Endothelial cell of umbilical vein (primary cell): ENCODE results near the gene NGLY1. TPM values are rescaled to one million over a fixed set of nuclear protein-coding genes. Genes with fewer than 3 reads are reported as not detected.

ENCODE experiments used
- BruUV-seq: library from RNA; stranded (reverse); fragments of 400-500 nt; replicated peaks from 2 replicates; lab custom pipeline; 2021; lab: Mats Ljungman, UMichigan
- CTCF ChIA-PET: fragments of 300-600, 350-600 bp; sonication (Branson Sonifier 250); formaldehyde crosslinking; loops from one replicate; lab custom pipeline; 2021; ENCODE audit warnings: antibody characterized with exemption, inconsistent platforms; lab: Charles Lee
- POLR2A ChIA-PET: fragments of 300-600, 350-600 bp; sonication (Branson Sonifier 250); formaldehyde crosslinking; loops from one replicate; lab custom pipeline; 2021; ENCODE audit warnings: antibody characterized with exemption, inconsistent platforms; lab: Charles Lee
- DNase-seq: peaks from one replicate; pipeline ENCODE4 v3.0.0-alpha.2; 2011; ENCODE audit warnings: low read depth, low spot score
- FAIRE-seq: peaks from 2 replicates; lab custom pipeline; 2011; peaks lifted over from hg19 to GRCh38; lab: Jason Lieb, UNC
- H2AFZ ChIP-seq: 2 replicates; pipeline ENCODE4 v1.6.0; 2012; ENCODE audit warnings: low read depth, low read length, control low read depth, inconsistent platforms
- H3K27ac ChIP-seq: 2 replicates; pipeline ENCODE4 v1.5.1; 2011; ENCODE audit warnings: low read depth, mild to moderate bottlenecking, control low read depth, low read length, moderate library complexity; ENCODE audit not compliant: insufficient read depth
- H3K27me3 ChIP-seq, 2 experiments: 2 replicates each; pipeline versions ENCODE4 v1.6.0 to v1.6.1; 2011; ENCODE audit warnings: low read length in 2 of 2, mixed read lengths in 1 of 2; ENCODE audit not compliant: control insufficient read depth in 2 of 2, insufficient read depth in 2 of 2
- H3K36me3 ChIP-seq, 2 experiments: 2 replicates in 1 of 2; 3 replicates in 1 of 2; pipeline ENCODE4 v1.5.1; 2011; ENCODE audit warnings: low read length in 2 of 2, mild to moderate bottlenecking in 1 of 2, moderate library complexity in 1 of 2; ENCODE audit not compliant: control insufficient read depth in 2 of 2, insufficient read depth in 2 of 2; ENCODE audit errors: extremely low read depth in 1 of 2
- H3K4me1 ChIP-seq: 3 replicates; pipeline ENCODE4 v1.5.1; 2011; ENCODE audit warnings: mild to moderate bottlenecking, low read length; ENCODE audit not compliant: control insufficient read depth, insufficient read depth; ENCODE audit errors: extremely low read depth
- H3K4me2 ChIP-seq: 2 replicates; pipeline ENCODE4 v1.6.1; 2011; ENCODE audit warnings: low read length, control low read depth, mixed read lengths; ENCODE audit not compliant: insufficient read depth
- H3K4me3 ChIP-seq, 3 experiments: fragments of 200-600 bp in 1 of 3; sonication (generic), shearing (Covaris generic) in 1 of 3; replicated peaks in 1 of 3; 2 replicates each; pipeline ENCODE4 v1.5.1; 2011 to 2016; ENCODE audit warnings: control low read depth in 3 of 3, low read length in 3 of 3, mild to moderate bottlenecking in 2 of 3, inconsistent platforms in 1 of 3, low read depth in 1 of 3, moderate library complexity in 1 of 3; ENCODE audit not compliant: insufficient read depth in 1 of 3
- H3K79me2 ChIP-seq: 2 replicates; pipeline ENCODE4 v1.6.0; 2012; ENCODE audit warnings: low read length, inconsistent platforms; ENCODE audit not compliant: control insufficient read depth, insufficient read depth
- H3K9ac ChIP-seq: replicated peaks from 2 replicates; pipeline ENCODE3; 2011; ENCODE audit warnings: low read length, control low read depth; ENCODE audit not compliant: insufficient read depth; ENCODE audit errors: extremely low read depth
- H3K9me1 ChIP-seq: replicated peaks from 3 replicates; pipeline ENCODE4 v1.6.0; 2011; ENCODE audit warnings: mild to moderate bottlenecking, low read length; ENCODE audit not compliant: control insufficient read depth, insufficient read depth; ENCODE audit errors: extremely low read depth
- H3K9me3 ChIP-seq: replicated peaks from 2 replicates; pipeline ENCODE4 v1.5.1; 2012; ENCODE audit warnings: low read length, inconsistent platforms; ENCODE audit not compliant: control insufficient read depth, insufficient read depth
- H4K20me1 ChIP-seq: replicated peaks from 2 replicates; pipeline ENCODE3; 2011; ENCODE audit warnings: mild to moderate bottlenecking, low read length; ENCODE audit not compliant: control insufficient read depth, insufficient read depth; ENCODE audit errors: extremely low read depth
- CTCF ChIP-seq, 2 donors: IDR thresholded peaks; 1 replicate in 1 of 2; 2 replicates in 1 of 2; pipeline ENCODE4 v1.5.1; 2011; ENCODE audit warnings: low read length in 2 of 2, mild to moderate bottlenecking in 2 of 2, moderate library complexity in 2 of 2, control low read depth in 1 of 2, inconsistent platforms in 1 of 2, low read depth in 1 of 2; ENCODE audit not compliant: insufficient read depth in 1 of 2; ENCODE audit errors: extremely low read depth in 1 of 2
- EZH2 ChIP-seq: IDR thresholded peaks from 2 replicates; pipeline ENCODE4 v1.6.1; 2012; ENCODE audit warnings: borderline replicate concordance, low read depth, mild to moderate bottlenecking, moderate library complexity, low read length, inconsistent platforms; ENCODE audit not compliant: severe bottlenecking
- FOS ChIP-seq: IDR thresholded peaks from 2 replicates; pipeline ENCODE4 v1.6.1; 2011; ENCODE audit warnings: mild to moderate bottlenecking, low read length, moderate library complexity, borderline replicate concordance; ENCODE audit not compliant: insufficient read depth
- GATA2 ChIP-seq: IDR thresholded peaks from 2 replicates; pipeline ENCODE4 v1.7.0; 2011; ENCODE audit warnings: low read depth, mild to moderate bottlenecking, moderate library complexity, mixed read lengths, low read length; ENCODE audit not compliant: insufficient read length, insufficient read depth
- JUN ChIP-seq: IDR thresholded peaks from 2 replicates; pipeline ENCODE4 v1.6.1; 2011; ENCODE audit warnings: borderline replicate concordance, low read depth; ENCODE audit not compliant: insufficient read length, insufficient read depth
- MAX ChIP-seq: IDR thresholded peaks from 2 replicates; pipeline ENCODE4 v1.6.1; 2011; ENCODE audit not compliant: insufficient read depth, insufficient read length
- POLR2A ChIP-seq: IDR thresholded peaks from 2 replicates; pipeline ENCODE4 v1.6.1; 2012; ENCODE audit warnings: low read depth, mild to moderate bottlenecking, control low read depth, low read length
- POLR2AphosphoS5 ChIP-seq: IDR thresholded peaks from 2 replicates; pipeline ENCODE4 v1.6.1; 2012; ENCODE audit warnings: low read depth, mild to moderate bottlenecking, control low read depth, low read length, moderate library complexity; ENCODE audit not compliant: insufficient read depth
- dilution Hi-C: fragments of 300-500 bp; cut with MboI; formaldehyde crosslinking; loops from one replicate; pipeline ENCODE4 v1.15.0; 2019; ENCODE audit warnings: low sequenced_read_pairs; ENCODE audit not compliant: extremely low pct_ligation_motif_present
- intact Hi-C: fragments of 100-400 bp; cut with micrococcal nuclease; formaldehyde crosslinking; loops from one replicate; pipeline ENCODE4 v1.10.0; 2022
- polyA plus RNA-seq, 4 experiments: library from polyadenylated mRNA; depleted of rRNA in 3 of 4; stranded (reverse) in 3 of 4; unstranded in 1 of 4; fragments of >200 nt; gene quantifications; 2 replicates each; pipeline versions ENCODE4 v1.2.1 to v1.2.3, GENCODE V29; 2011 to 2012; ENCODE audit warnings: missing spikeins in 1 of 4
- total RNA-seq: library from RNA; stranded (reverse); gene quantifications from 2 replicates; pipeline ENCODE4 v1.2.3, GENCODE V29; 2021

The NGLY1 gene
- total and polyA plus RNA-seq, 2 donors (not counting 3 experiments of a cell fraction or from before 2014, with no cell fraction given), result 5.3 to 29.6 TPM

- H4K20me1 ChIP-seq, result no peaks in the 10 kb centered on the region
- H3K4me2 ChIP-seq, result no peak overlapping the region
- TF ChIP-seq EZH2, result no peak
- TF ChIP-seq POLR2A, result no peak
- no peak for TF ChIP-seq JUN
- no peak for TF ChIP-seq POLR2AphosphoS5
- no peak for TF ChIP-seq GATA2
- TF ChIP-seq FOS, result no peak
- TF ChIP-seq CTCF (IDR thresholded peaks at IDR 0.05; ENCODE audit: extremely low read depth in 1 of 2, insufficient read depth in 1 of 2, low read depth in 1 of 2, low read length in 2 of 2), result no peak
- TF ChIP-seq MAX, result no peak
- H3K27me3 ChIP-seq, result peaks cover 5 to 9% of the 10 kb centered on the region in 2 experiments
- DNase-seq (no peak), FAIRE-seq (no peak)
- no peak overlapping the region for H2AFZ ChIP-seq
- H3K4me1 ChIP-seq, result no peaks in the 10 kb centered on the region
- no peaks in the 10 kb centered on the region for H3K79me2 ChIP-seq
- dilution Hi-C loops (no loop called here), intact Hi-C loops (no loop called here)
- ChIA-PET CTCF (interaction anchor here (1.4 kb wide), 1 partner anchor 59 kb away, joined by 3 read pairs; no protein-coding TSS in a partner anchor), POLR2A (no interaction called here)
- no TSS peak for BruUV-seq
- H3K36me3 ChIP-seq, result no peaks in the 10 kb centered on the region
- no peaks in the 10 kb centered on the region for H3K9me3 ChIP-seq
- no peak overlapping the region for H3K27ac ChIP-seq
- H3K9me1 ChIP-seq, result no peaks in the 10 kb centered on the region
- H3K4me3 ChIP-seq, result no peak overlapping the region
- no peak overlapping the region for H3K9ac ChIP-seq
These were observed 75.2 kb downstream of the NGLY1 start for GRCh38 chr3:25708036-25708435.
